Right kidney (tissue), 1 donor: ENCODE results near the gene TMEM156.
A peak's percentile ranks its signal among the peaks of the same experiment; 100 is the strongest.
"Not testable (repeated sequence)": the region's sequence is repeated elsewhere in the genome, so short reads cannot be mapped to it uniquely, and the experiment has no call there.

Experiments used
- DNase-seq: peaks from one replicate; pipeline ENCODE4 v3.0.0-alpha.2; 2016

The TMEM156 gene

DNA sequence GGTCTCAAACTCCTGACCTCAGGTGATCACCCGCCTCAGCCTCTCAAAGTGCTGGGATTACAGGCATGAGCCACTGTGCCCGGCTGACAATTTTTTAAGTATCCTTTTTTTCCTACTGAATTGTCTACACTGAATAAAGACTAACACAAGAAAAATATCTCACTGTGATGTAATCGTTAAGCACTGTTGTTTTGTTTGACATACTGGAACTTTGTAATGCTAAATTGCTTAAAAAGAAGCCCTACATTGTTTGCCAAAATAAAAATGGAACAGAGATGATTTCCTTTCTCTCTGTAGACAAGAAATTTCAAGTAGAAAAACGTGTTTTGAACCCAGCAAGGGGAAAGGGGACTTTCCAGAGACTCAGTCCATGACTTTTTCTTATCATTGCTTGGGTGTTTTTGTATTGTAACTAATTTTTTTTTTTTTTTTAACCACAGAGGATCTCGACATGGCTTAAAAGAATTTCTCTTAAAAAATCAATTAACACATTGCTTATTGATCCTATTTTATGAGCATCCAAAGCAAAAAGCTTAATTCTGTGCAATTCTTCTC, 74.9 kb downstream of the TMEM156 start:
- no peak for DNase-seq

DNA sequence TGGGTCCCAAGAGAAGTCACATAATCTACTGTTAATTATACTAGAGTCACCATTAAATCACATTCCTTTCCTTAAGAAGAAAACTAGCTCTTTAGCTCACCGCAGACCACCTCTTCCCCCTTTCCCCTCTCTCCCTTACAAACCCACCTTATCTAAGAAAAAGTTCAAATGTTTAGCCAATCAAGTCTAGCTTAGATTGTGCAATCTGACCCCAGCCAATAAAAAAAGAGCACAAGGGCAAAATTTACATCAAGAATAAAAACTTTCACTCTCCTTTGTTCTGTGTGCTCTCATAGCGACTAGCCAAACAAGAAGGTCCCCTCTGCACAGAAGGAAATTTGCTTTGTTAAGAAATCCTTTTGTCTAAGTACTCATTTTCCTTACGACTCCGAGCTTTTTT, 76.3 kb downstream of the TMEM156 start:
- DNase-seq: no peak

DNA sequence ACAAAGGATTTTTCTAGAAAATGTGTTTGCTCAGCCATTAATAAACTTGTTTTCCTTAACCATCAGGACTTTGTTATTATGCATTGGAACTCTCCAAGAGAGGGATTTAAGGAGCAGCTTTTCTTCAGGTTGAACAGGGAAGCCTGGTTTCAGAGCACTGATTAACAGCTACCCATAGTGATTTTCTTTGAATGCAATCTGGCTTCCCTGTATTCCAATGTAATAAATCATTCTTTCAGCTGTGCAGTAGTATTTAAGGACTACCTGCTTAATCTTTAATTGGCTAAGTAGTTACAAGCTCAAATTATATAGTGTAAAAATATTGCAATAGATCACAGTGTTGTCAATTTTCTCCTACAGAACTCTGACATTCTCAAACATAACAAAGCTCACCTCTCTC, 77.5 kb downstream of the TMEM156 start:
- DNase-seq: no peak

DNA sequence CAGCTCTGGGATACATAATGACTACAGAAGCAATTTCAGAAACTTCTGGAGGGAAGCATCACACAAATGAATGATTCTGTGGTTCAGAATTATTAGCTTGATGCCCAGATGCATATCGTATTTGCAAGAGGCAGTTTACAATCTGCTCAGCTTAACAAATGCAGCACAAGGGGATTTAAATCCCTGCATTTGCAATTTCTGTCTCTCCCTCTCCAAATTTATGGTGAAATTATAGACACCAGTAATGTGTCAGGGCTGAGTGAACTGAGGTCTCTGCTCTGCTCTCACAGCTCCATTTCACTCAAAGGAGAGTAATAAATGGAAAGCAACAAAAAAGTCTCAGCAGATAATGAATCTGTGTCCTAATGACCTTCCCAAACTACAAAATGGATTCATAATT, 80.2 kb downstream of the TMEM156 start:
- no peak for DNase-seq

DNA sequence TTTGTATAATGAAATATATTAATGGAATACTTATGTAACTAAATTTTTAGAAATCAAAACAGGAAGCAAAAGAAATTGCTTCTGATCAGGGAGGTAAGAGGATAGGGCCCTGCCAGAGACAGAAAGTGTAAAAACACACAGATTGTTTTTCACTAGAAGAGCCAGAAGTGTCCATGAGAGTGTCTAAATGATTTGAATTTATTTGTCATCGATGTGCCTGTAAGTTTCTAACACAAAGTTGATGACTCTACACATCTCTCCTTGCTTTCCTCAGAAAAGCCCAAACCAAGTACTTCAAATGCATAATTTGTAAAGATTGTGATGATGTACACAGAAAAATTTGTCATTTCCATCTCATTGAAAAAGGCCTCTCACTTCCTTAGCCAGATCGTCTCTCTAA, 80.6 kb downstream of the TMEM156 start:
- no peak for DNase-seq

DNA sequence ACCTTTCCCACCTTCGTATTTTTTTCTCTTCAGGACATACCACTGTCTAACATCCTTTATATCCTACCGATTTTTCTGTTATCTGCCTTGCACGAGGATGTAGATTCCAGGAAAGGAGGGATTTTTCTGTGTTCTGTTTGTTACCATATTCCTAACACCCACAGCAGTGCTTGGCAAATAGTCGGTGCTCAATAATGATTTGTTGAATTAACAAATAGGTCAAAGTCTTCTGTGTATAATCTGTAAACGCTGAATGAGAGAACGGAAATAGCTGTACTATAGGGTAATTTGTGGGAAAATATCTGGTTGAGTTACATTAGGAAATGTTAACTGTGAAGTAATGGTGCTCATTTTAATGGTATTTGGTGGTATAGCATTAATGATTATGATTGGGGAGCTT, 81.5 kb downstream of the TMEM156 start:
- DNase-seq: no peak

DNA sequence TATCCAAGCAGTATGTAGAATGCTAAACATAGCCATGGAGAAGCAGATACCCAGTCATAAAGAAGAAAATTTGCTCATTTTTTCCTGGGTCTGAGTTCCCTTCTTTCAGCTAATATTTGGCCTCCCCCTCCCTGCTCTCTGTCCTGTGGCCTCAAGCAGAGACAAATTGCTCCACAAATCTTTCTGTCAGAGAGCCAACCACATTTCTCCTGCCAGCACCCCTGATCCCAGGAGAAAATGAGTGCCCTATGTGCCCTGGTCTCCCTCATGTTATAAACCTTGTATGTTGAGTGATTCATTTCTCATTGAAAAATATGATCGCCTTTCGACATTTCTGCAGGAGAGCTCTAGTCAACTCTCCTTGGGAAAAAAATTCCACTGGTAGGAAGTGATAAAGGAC, 82.0 kb downstream of the TMEM156 start:
- no peak for DNase-seq

DNA sequence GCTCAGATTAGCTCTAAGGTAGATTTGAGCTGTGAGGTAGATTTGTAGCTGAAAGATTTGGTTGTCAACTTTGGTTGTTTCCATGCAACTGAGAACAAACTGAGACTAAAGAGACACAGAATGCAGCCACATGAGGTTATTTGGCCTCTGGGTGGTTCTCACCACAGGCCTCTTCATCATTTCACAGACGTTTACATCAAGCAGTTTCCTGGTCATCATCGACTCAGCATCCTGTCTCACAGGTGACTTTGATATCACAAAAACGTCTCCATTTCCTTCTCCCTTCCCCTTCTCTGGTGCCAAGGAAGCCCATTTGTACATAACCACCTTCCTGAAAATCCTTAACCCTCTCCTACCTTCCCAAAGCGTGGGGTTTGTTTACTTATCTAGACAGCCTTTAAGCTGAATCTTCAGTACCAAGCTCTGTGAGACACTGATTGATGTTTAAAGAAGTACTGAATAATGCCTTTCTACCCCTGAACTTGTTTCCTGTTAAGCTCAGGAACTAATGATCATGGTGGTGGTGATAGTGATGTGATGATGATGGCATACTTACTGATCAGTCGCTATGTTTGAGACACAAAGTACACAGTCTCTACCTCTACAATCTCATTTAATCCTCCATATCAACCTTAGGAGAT, 82.7 kb downstream of the TMEM156 start:
- DNase-seq: no peak

DNA sequence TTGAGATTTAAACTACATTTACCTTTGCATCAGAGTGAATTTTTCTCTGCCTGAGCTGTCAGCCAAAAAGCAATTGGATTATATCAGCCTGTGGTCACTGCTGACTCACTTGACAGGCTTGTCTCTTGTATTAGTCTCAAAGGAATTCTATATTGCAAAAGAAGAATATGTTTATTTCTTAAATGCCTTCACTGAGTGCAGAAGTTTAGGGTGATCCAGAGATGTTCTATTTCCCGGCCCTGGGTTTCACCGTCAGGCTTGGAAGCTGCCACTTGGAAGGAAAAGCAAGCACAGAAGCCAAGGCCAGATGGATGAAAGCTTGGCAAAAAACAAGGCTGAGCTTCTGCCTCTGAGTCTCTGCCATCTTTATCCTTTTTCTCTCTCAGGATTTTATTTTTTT, 83.7 kb downstream of the TMEM156 start:
- DNase-seq: no peak

DNA sequence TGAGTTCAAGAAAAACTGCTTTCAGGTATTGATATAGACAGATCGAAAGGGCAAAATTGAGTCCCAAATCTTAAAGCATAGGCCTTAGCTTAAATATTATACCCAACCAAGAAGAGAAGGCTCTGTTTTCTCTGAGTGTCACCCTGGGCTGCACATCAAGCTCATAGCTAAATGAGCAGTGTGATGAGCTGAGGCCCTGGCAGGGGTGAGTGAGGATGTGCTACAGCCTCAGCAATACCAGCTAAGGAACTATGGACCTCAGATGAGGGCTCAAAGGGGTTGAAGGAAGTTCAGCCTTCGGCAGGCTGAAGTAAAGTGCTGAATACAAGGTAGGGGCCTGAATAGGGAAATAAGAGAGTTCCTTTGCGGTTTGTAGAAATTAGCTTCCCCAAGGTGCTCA, 85.3 kb downstream of the TMEM156 start:
- DNase-seq: no peak

DNA sequence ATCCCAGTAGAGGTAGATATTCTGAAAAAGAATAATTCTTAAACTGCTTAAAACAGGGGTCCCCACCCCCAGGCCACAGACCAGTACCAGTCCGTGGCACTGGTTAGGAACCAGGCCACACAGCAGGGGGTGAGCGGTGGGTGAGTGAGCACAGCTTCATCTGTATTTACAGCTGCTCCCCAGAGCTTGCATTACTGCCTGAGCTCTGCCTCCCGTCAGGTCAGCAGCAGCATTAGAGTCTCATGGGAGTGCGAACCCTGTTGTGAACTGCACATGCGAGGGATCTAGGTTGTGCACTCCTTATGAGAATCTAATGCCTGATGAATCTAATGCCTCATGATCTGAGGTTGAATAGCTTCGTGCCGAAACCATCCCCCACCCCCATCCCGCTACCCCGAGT, 87.8 kb downstream of the TMEM156 start:
- no peak for DNase-seq

DNA sequence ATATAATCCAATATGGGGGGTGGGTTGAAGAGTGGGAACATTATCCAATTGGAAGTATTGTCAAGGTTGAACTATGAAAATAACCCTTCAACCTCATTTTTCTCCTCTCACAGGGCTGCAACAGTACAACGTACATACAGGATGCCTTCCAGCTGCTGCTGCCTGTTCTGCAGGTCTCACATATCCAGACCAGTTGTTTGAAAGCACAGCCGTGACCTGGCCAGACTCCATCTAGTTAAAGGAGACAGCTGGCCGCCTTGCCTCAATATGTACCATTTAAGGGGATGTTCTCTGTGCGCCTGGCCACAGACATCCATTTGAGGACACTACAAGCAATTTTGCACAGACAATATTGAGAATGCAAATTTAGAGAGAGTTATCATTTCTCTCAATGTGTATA, 88.9 kb downstream of the TMEM156 start:
- DNase-seq: peak; percentile 32

DNA sequence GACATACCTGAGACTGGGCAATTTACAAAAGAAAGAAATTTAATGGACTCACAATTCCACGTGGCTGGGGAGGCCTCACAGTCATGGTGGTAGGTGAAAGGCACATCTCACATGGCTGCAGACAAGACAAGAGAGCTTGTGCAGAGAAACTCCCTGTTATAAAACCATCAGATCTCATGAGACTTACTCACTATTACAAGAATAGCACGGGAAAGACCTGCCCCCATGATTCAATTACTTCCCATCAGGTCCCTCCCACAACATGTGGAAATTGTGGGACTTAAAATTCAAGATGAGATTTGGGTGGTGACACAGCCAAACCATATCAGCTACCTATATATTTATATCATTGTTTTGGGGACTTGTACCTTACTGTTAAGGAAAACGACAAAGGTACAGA, 90.3 kb downstream of the TMEM156 start:
- DNase-seq: not testable (repeated sequence)

DNA sequence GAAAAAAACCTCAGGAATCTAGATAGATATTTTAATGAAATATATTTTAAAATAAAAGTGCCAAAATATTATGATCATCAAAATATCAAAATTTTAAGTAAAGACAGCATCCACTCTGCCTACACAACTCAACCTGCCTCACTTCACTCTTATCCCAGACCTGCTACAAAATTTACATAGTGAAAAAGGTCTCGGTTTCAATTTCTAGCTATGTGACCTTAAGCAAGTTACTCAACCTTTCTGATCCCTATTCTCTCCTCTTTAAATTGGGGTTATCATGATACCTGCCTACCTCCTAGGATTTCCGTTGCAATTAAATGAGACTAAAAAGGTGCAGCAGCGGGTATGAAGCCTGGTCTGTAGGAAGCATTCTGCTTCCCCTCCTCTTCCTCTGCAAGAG, 91.7 kb downstream of the TMEM156 start:
- DNase-seq: no peak

DNA sequence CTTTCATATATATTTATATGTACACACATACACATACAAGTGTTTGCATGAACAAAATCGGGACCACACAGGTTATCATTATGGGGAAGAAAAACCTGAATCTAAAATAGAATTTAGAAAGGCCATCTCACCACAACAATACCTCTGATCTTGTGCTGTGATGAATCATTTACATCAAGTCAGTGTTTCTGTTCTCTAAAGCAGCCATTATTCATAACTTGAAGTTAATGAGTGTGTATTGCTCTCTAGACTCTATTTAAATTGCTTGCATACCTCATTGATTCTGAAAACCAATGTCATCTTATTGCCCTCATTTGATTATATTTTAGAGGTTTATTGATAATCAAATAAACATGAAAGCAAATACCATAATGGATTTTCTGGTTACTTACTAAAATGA, 93.0 kb downstream of the TMEM156 start:
- no peak for DNase-seq

DNA sequence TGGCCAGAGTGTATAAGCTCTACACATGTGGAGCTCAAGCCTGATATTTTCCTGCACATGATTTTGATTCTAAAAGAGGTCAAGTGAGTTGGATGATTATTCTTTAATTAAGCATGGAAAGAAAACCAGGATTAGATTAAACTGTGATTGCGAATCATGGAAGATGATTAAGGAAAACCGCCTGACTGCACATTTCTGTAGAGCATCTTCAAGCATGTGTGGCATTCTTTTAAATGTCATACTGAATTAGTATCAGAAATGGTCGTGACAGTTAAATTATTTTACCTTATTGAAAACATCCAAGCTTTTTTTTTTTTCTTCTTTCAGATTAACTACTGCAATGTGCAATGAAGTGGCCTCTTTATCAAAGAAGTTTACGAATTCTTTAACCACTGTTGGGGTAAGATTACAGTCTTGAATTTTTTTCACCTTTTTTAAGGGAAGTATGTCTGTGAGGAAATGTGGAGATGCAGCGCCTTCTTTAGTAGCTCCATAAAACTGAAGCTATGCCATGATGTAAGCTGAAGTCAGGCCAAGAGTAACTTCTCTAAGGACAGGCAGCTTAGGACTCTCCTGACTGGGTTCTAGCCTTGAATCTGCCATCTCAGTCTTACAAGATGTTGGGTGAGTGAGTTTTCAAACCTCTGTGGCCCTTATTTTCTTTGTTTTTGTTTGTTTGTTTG, 96.7 kb downstream of the TMEM156 start:
- no peak for DNase-seq

DNA sequence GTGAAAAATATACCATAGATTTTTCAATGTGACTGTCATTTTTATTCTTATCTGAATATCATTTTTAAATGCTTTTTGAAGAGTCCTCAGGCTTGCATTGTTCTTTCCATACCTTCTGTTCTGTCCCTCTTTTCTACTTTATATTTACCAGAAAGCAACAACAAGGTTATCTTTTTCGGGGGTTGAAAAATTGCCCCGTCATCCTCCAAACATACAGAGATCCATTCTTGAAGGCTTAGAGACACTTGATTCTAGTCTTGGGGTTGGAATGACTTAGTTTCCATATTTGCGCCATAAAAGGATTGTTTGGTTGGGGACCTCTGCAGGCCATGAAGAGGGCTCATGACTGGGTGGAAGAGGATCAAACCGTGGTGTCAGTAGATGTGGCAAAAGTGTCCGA, 101.1 kb downstream of the TMEM156 start:
- no peak for DNase-seq

DNA sequence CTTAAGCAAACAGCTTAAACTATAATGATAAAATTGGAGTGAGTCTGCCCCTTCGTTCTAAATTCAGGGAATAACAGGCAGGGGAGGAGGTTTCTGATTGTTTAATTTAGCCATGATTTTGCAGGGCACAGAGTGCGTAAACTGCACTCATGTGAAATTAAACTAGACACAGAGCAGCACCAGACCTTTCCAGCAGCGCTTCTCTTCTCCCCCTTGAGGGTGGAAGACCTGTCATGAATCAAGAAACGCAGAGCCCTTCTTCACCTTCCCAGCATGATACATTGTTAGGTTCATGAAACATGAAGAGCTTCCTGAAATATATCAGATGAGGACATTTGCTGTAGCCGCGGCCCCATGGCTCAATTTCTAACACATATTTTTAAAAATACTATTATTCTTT, 101.5 kb downstream of the TMEM156 start:
- no peak for DNase-seq

DNA sequence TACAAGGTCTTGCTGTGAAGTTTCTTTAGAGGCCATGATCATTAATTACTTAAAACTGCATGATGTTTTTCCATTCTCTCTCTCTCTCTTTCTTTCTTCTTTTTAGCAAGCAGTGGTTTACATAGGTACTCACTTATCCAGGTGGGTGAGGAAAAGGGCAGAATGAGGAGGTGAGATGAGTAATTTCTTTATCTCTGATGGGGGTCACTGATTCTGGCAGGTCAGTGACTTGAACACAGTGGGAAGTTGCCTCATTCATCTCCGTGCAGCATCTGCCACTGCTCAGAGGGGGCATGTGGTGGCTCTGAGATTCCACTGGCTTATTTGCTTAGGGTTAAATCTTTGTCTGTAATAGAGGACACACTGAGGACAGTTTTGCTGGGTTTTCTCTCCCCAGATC, 102.0 kb downstream of the TMEM156 start:
- DNase-seq: no peak

DNA sequence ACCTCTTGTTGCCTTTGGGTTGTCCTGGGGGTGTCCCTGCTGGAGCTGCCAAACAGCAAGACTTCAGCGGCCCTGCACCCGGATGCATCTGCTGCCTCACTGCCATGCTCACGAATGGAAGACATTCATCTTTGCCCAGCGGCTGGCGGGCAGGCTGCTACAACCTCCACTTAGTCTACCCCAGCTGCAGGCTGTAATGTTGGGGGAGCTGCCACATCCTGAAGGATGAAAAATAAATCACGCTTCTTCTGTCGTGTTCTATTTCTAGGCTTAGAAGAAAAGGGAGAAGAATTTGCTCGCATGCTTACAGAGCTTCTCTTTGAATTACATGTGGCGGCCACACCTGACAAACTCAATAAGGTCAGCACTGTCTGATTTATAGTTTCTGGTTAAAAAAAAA, 103.2 kb downstream of the TMEM156 start:
- no peak for DNase-seq

DNA sequence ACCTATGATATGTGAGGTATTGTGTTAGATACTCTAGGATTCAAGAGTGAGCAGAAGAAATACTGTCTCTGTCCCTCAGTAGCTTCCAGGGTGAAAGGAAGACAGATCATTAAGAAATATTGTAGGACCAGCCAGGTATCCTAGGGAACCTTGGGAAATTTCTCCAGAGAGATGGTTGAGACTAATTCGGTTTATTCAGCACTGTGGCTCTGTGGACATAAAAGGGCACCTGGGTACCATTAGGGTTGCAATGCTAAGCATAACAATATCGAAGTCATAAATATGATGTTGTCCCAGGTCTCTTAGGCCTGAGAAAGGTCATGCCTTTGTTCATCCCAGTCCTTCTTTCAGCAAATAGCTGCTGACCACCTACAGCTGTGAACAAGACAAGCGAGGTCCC, 103.6 kb downstream of the TMEM156 start:
- no peak for DNase-seq

DNA sequence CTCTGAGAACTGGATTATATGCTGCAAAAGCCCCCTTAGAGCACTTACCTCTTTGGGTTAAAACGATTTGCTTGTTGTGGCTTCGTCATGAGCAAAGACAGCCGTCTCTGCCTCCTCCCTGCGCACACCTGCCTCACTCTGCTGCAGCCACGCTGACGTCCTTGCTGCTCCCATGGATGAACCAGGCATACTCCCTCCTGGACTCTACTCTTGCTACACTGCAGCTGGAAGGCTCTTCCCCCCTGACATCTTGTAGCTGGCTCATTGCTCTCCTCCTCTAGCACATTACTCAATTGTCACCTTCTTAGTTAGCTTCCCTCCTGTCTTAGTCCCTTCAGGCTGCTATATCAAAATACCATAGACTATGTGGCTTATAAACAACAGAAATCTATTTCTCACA, 105.3 kb downstream of the TMEM156 start:
- DNase-seq: no peak

DNA sequence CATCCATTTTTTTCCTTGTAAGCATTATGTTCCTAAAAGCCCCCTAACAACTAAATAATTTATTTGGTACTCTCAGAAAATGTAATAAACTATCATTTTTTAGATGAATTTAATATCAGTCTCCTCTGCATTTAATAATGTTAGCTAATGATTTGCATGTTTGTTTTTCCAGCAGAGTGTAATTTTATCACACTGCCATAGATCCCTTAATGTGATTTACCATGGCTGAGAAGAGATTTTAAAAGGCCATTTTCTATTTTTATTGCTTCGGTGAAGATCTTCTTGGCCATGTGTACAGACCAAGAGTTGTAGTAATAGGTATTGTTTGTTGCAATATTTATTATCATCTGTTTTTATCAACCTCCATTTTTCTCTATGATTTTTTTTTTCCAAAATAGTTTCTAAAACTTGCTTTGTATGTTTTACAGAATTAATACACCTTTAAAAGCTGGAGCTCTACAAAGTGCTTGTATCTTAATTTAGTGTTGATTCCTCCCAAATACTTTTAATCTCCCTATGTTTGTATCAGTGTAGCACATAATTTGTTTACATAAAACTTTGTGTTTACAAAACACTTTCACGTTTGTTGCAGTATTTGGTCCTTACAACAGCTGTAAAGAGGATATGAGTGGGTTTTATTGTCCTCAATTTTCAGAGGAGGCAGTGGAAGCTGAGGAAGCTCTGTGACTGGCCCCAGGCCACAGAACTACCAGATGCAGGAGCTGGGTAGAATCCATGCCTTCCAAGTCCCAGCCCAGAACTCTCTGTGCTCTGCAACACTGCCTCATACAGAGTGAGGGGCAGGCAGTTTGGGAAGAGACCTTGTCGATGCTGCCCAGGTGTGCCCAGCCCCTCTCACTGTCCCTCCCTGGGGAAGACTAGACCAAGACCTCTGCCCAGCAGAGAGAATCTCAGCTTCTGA, 106.5 kb downstream of the TMEM156 start:
- no peak for DNase-seq
